Stimulated activated CD4-positive, alpha-beta T cell treated with anti-CD3 and anti-CD28 coated beads, Interleukin-2, amount 100 ng/mL, for 4 hours (primary cell): ENCODE data around the gene C10orf105.

ENCODE experiments used
- DNase-seq: peaks from one replicate; pipeline ENCODE4 v3.0.0-alpha.2; 2020; ENCODE audit warnings: low read depth

Gene C10orf105

GRCh38 chr10:71697938-71698709, 21.5 kb downstream of the C10orf105 start:
- peak; percentile 44 for DNase-seq

GRCh38 chr10:71696628-71697326, 22.8 kb downstream of the C10orf105 start:
- DNase-seq = peak; percentile 50

DNA sequence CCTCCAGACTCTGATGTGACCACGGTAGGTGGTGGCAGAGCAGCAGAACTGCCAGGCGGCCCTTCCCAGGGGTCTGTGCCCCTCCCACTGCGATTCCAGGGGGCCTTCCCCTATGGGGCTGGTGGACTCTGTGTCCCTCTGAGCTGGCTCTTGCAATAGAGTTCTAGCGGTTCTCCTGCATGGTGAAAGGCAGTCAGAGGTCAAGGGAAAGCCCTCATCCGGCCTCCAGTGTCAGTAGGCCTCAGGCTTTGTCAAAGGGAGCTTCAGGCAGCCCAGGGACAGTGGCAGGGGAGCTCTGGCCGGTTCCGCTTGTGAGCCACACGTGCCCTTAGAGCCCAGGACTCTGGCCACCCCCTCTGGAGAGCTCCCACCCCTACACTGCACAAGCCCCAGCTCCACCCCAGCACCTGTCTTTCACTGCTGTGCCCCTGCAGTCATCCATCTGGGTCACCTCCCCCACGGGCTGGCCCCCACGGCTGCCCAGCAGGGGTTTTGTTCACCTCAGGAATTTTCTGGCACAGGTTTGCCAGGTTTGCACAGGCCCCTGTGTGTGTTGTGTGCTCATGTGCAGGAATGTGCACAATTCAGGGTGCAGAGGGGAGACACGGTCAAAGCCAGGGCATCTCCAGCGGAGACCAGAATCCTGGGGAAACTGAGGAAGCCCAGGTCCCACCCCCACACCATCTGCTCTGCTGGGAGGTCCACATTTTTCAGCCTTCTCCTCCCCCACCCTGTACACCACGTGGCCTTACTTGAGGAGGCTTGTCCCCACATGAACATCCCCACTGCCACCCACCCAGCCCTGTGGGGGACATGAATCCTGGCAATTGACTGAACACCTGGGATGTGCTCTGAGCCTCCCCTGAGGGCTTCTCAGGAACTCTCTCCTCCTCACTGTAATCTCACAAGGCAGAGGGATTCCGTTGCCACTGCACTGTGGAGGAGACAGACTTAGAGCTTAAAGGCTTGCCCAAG, 23.8 kb downstream of the C10orf105 start:
- no peak for DNase-seq

- peak; percentile 19 for DNase-seq
Measured at GRCh38 chr10:71694567-71694968, 25.0 kb downstream of the C10orf105 start.

DNA sequence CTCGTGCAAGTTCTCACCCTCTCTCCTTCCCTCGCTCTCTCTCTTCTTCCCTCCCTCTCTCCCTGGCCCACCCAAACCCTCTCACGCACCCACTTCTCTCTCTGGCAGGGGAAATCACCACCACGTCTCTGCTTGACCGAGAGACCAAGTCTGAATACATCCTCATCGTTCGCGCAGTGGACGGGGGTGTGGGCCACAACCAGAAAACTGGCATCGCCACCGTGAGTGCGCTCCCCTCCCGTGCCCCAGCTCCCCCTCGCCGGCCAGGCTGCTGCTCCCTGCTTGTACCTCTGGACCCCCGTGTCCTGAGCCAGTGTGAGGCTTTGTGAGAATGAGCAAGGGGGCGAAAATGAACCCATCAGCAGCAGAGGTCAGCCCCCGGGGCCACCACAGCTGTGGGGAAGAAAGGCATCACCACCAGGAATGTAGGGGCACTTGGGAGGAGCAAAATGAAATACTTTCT, 25.5 kb downstream of the C10orf105 start:
- DNase-seq = no peak

DNA sequence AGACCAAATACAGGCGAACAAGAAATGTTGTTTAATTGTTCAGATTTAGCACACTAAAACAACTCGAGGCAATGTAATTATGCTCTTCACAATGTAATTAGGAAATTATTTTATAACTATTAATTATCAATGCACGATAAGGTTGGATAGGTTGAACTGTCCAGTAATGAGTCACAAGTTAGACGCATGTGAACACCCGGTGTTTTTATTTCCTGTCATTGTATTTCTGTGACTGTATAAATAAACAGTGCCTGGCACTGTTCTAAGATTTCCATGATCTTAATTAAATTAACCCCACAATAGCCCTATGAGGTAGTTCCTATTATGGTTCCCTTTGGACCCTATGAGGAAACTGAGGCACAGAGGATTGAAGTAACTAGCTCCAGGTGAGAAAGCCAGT, 26.2 kb downstream of the C10orf105 start:
- DNase-seq = no peak

DNA sequence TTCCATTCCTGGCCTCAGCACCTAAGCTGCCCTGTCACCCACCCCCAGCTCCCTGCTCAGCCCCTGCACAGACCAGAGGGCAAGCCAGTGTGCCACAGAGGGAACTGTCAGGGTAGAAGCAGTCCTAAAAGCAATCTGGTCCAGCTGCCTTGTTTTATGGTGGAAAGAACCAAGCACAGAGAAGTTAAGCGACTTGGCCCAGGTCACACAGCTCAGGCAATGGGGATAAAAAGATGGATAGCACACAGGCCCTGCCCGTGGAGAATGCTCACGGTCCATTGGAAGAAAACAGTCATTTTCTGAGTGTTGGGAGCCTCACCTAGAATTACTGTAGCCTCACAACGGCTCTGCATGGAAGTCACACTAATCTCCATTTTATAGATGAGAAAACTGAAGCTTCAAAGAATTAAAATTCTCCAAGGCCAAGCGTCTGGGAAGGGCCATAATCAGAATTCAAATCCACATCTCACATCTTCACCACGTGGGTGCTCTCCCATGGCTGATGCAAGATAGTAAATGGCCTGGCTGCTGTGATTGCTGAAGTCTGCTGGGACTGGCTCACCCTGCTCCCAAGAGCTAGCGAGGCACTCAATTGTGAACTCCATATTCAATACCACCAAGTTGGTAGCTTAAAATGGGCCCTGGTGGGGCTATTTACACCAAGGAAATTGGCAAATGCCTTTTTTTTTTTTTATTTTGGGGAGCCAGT, 26.8 kb downstream of the C10orf105 start:
- DNase-seq = no peak

DNA sequence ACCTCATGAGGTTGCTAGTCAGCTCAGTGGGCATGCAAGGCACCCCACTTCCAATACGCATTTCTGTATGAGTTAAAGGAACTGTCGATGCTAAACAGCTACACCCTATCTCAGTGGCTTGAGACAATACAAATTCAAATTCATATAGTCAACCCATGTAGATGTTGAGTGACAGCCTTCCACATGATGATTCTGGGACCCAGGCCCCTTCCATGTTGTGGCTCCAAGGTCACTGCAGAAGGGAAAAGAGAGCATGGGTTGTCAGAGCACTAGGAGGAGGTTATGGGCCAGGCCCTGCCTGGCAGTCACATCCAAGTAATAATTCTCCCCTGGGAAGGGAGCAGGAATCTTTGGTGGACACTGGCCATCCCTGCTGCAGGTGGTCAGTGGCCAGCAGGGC, 28.2 kb downstream of the C10orf105 start:
- DNase-seq = no peak

DNA sequence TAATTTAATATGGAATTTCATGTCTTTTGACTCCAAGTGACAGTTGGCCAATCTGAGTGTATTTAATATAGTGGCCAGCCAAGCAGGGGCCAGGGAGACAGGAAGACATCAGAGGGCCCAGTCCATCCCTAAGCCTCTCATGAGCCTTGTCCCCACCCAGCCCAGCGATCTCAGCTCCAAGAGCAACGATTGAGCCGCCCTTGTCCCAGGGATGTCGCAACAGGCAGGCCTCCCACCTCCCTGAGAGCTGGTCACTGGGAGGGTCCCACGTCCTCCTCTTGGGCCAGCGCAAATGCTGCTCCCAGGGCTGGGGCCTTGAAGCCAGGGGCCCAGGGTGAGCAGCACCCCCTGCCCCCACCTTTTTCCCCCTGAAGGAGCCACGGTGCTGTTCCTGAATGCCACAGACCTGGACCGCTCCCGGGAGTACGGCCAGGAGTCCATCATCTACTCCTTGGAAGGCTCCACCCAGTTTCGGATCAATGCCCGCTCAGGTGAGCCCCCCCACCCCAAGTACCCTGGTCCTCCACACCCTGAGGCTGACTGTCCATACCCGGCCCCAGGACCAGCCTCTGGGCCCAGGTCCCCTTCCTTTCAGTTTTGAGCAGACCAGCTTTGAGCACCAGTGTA, 29.4 kb downstream of the C10orf105 start:
- DNase-seq = no peak

DNA sequence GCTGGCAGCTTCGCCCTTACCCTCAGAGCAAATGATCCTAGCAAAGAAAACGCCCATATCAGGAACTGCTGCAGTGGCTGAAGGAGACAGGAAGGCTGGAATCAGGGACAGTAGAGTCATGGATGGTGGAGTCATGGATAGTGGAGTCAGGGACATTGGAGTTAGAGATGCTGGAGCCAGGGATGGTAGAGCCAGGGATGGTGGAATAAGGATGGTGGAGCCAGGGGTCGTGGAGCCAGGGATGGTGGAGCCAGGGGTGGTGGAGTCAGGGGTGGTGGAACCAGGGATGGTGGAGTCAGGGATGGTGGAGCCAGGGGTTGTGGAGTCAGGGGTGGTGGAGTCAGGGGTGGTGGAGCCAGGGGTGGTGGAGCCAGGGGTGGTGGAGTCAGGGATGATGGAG, 31.3 kb downstream of the C10orf105 start:
- no peak for DNase-seq

DNA sequence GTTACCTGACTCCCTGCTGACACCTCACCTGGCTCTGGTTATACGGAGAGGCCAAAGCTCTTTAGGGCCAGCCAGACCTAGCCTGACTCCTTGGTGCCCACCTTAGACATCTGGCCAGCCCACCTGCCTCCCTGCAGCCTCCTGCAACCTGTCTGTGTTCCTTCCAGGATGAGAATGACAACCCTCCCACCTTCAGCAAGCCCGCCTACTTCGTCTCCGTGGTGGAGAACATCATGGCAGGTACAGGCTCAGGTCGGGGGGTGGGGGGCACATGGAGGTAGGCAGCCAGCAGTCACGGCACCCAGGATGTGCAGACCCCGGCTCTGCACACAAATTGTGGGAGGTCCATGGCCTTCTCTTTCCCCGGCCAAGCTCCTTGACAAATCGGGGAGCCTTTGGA, 32.1 kb downstream of the C10orf105 start:
- no peak for DNase-seq

- no peak for DNase-seq
Measured at GRCh38 chr10:71687077-71687476, 32.5 kb downstream of the C10orf105 start.

- DNase-seq = no peak
Measured at GRCh38 chr10:71685554-71686232, 33.9 kb downstream of the C10orf105 start.

- no peak for DNase-seq
Measured at GRCh38 chr10:71684356-71685173, 35.0 kb downstream of the C10orf105 start.

GRCh38 chr10:71683301-71683700, 36.3 kb downstream of the C10orf105 start:
- no peak for DNase-seq

DNA sequence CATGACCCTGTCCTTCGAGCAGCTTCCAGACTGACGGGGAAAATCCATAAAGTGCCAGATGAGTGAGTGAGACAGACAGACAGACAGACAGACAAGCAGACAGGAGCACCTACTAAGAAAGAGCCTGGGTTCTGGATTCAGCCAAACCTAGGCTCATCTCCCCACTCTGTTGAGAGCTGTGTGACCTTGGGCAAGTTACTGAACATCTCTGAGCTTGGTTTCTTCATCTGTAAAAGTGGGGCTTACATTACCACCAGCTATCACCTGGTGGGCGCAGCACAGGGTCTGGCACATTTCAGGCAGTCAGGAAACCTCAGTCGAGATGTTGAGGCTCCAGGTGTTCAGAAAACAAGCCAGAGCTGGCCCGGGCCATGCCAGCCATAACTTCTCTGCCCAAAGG, 37.6 kb downstream of the C10orf105 start:
- DNase-seq = no peak

GRCh38 chr10:71679425-71679824, 40.2 kb downstream of the C10orf105 start:
- DNase-seq = no peak

- no peak for DNase-seq
Measured at GRCh38 chr10:71678057-71678805, 41.3 kb downstream of the C10orf105 start.

- no peak for DNase-seq
Measured at GRCh38 chr10:71677261-71677660, 42.3 kb downstream of the C10orf105 start.
